G401 (cell line): ENCODE results near the gene KRT6A. TPM values are rescaled to one million over a fixed set of nuclear protein-coding genes. Genes with fewer than 3 reads are reported as not detected.

Source experiments
- DNase-seq: peaks from one replicate; pipeline ENCODE4 v3.0.0-alpha.2; 2015; ENCODE audit warnings: low spot score
- in situ Hi-C: cut with HindIII; loops from 2 replicates; pipeline ENCODE4 v1.10.0; 2016; ENCODE audit warnings: low sequenced_read_pairs, mixed read lengths
- total RNA-seq: library from RNA; depleted of rRNA; stranded (reverse); fragments of >200 nt; shearing (Covaris generic); gene quantifications from 2 replicates; pipeline ENCODE4 v1.2.3, GENCODE V29; 2014; rRNA removed

Gene KRT6A
- total RNA-seq = not detected in 2 replicates

DNA sequence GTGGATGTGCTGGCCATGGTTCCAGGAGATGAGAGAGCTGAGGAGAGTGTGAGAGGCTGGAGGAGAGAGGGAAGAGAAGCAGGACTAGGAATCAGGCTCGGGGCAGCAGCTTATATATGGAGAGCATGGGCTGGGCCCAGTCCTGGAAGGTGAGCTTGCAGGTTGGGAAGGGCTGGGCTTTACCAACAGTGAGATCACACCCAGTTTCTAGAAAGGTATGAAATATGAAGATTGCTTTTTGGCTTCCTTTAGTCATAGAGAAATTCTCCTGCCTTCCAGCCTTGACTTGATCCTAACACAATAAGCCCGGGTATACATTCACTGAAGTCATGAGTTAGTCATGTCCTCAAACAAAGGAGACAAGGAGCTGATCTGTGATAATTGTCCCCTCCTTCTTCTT is at the start of gene KRT6A:
TSS of gene KRT6A (minus strand) at position 86 of the 400 bp plus-strand sequence. CDS start at position 17, 69 bp downstream.
- in situ Hi-C loops = no loop called here
- no peak for DNase-seq

DNA sequence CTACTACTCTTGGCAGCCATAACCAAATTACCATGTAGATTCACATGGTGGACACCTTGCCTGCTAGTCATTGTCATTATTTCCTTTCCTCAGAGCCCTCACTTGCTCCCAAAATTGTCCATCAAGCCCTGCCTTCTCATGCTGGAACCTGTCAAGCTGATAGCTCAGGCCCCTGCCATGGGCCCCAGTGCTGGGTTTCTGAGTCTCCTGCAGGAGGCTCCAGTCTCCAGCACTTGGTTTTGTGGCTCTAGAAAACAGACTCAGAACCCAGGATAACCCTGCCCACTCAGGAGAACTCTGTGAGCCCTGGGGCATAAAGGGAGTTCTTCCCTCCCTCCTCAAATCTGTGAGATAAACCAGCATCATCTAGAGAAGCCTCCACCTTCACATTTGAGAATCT is 49.1 kb upstream of the KRT6A start:
- in situ Hi-C loops = no loop called here
- no peak for DNase-seq

GRCh38 chr12:52541709-52542108 is 48.7 kb upstream of the KRT6A start:
- in situ Hi-C loops = no loop called here
- DNase-seq = no peak

- in situ Hi-C loops = no loop called here
Observed at GRCh38 chr12:52540531-52540930, 47.5 kb upstream of the KRT6A start.

DNA sequence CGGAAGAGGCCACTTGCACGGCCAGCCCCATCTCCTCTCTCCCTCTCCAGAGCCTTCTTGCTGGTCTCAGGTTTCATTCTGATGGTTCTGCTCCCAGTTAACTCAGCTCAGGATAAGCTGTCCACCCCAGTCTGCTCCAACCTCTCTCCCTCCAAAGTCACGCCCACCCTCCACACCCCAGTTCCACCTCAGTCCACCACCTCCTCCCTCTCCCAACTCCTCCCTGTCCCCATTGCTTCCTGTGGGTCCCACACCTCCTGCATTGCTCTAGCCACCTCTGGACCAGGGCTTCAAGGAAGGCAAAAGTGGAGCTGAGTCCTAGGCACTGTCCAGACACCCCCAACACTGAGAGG is 46.7 kb upstream of the KRT6A start:
- DNase-seq = no peak
- in situ Hi-C loops = no loop called here

More at GRCh38 chr12:52540531-52540930, 47.5 kb upstream of the KRT6A start:
- no peak for DNase-seq

GRCh38 chr12:52539083-52539820 is 46.2 kb upstream of the KRT6A start:
- in situ Hi-C loops = no loop called here
- DNase-seq = no peak

DNA sequence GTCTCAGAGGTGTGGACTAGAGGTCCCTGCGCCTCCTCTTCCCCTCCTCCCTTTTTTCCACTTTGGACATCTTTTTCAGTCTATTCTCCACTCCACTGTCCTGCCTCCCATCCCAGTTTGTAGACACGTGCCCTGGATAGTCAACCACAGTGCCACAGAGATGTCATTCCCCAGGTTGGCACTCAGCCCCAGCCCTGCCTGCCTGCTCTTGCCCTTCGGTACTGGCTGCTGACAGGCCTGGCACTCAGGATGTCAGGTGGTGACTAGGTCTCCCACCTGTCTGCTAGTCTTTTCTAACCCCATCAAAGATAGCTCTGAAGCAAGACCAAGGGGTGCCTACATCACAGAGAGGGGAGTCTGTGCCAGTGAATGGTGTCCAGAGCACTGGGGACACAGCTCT is 44.0 kb upstream of the KRT6A start:
- in situ Hi-C loops = no loop called here
- DNase-seq = no peak

- no peak for DNase-seq
- in situ Hi-C loops = no loop called here
Observed at GRCh38 chr12:52535574-52535973, 42.5 kb upstream of the KRT6A start.

DNA sequence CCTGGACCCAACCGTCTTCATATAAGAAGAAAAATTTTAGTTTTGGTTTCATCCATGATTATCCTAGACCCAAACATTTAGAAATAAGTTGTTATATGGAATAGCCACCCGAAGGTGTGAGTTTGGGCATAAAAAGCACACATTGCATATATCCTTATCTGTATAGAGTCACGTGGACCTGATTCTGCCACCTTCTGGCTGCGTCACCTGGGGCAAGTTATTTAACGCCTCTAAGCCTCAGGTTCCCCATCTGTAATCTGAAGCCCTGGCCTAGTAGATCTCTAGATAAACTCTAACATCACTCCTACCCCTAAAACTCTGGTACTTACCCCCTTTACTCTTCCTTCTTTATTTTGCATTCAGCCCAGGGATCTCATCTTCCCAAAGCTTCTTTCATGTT is 41.4 kb upstream of the KRT6A start:
- DNase-seq = no peak
- in situ Hi-C loops = no loop called here

- in situ Hi-C loops = no loop called here
- DNase-seq = no peak
Observed at GRCh38 chr12:52533686-52534470, 40.8 kb upstream of the KRT6A start.

DNA sequence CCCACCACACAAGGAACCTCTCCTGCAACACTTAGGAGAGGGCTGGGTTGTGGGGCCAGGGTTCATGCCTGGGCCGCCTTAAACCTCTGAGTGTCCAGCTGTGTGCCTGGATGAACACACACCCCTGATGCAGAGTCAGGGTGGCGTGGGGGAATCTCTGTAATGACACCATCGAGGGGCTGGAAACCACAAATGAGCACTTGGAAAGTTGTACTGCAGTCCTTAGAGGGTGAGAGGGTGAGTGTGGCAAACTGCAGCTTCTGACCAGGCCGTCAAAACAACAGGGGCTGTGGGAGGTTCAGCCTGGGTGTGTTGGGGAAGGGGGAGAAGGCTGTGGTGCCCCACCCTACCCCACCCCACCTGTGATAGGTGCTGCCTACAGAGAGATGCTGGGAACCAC is 39.6 kb upstream of the KRT6A start:
- no peak for DNase-seq
- in situ Hi-C loops = no loop called here

GRCh38 chr12:52531566-52532300 is 38.7 kb upstream of the KRT6A start:
- in situ Hi-C loops = no loop called here
- no peak for DNase-seq

- in situ Hi-C loops = no loop called here
- DNase-seq = no peak
Observed at GRCh38 chr12:52530905-52531304, 37.8 kb upstream of the KRT6A start.

DNA sequence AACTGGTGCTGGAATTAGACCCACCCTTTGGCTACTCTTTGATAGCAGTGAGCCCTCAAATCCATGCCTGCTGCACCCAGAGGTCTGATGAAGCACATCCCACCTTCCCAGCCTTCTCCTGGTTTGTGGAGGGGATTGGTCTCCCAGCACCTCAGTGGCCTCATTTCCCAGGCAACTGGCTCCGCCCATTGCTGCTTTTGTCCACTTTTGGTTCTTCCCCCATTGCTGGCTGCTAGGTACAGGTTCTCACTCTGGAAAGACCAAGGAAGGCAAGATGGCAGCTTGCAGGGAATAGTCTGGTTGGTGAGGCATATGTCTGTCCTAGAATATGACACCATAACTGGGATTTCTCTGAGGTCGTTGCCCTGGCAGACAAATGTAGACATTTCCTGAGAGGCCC is 37.3 kb upstream of the KRT6A start:
- in situ Hi-C loops = no loop called here
- no peak for DNase-seq

DNA sequence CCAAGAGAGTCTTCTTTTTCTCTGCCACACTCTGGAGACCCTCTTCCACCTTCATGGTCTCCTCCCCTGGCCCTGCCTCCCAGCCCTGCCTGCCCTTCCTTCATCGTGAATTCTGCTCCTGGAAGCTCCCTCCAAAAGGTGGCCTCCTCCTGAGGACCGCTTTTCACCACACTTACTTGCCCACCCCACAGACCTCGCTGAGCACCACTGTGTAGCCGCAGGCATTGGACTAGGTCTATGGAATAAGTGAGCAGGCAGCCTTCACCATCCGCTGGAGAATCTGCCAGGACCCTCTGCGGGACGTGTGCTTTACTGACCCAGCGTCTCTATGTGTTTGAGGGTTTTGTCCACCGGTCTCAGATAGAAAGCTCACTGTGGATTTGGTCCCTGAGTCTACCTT is 36.8 kb upstream of the KRT6A start:
- DNase-seq = no peak
- in situ Hi-C loops = no loop called here

- in situ Hi-C loops = no loop called here
- no peak for DNase-seq
Observed at GRCh38 chr12:52529417-52529816, 36.4 kb upstream of the KRT6A start.

- DNase-seq = no peak
- in situ Hi-C loops = no loop called here
Observed at GRCh38 chr12:52528641-52529143, 35.6 kb upstream of the KRT6A start.

GRCh38 chr12:52527121-52527800 is 34.2 kb upstream of the KRT6A start:
- DNase-seq = no peak

GRCh38 chr12:52526511-52526951 is 33.5 kb upstream of the KRT6A start:
- in situ Hi-C loops = no loop called here
- no peak for DNase-seq

More at GRCh38 chr12:52527121-52527800, 34.2 kb upstream of the KRT6A start:
- in situ Hi-C loops = no loop called here
